IMR-90 (cell line): ENCODE results near the gene SLC6A9. TPM values are rescaled to one million over a fixed set of nuclear protein-coding genes. Genes with fewer than 3 reads are reported as not detected.

Experiments used
- ATAC-seq: fragments of 200-7000 bp; cut with Tn5 transposase; 2 replicates; pipeline ENCODE4 v1.9.1; 2020; ENCODE audit warnings: low read depth, mild to moderate bottlenecking, moderate library complexity
- BruUV-seq: library from RNA; stranded (reverse); fragments of 400-500 nt; replicated peaks from 2 replicates; lab custom pipeline; 2021; lab: Mats Ljungman, UMichigan
- CTCF ChIA-PET: fragments of 300-600 bp; formaldehyde crosslinking; extraction: SDS; loops from one replicate; lab custom pipeline; 2021; ENCODE audit warnings: antibody characterized with exemption; lab: Yijun Ruan, JAX
- POLR2A ChIA-PET: fragments of 300-600 bp; sonication (Branson Sonifier 250); formaldehyde crosslinking; loops from one replicate; lab custom pipeline; 2022; ENCODE audit warnings: antibody characterized with exemption; ENCODE audit not compliant: unreplicated experiment; lab: Charles Lee
- DNase-seq: peaks from one replicate; pipeline ENCODE4 v3.0.0; 2013
- H2AFZ ChIP-seq: replicated peaks from 2 replicates; pipeline ENCODE3; 2013; ENCODE audit warnings: low read length, mild to moderate bottlenecking; ENCODE audit not compliant: poor library complexity
- H2AK5ac ChIP-seq: 2 replicates; pipeline ENCODE4 v1.6.1; 2013; ENCODE audit warnings: low read depth, low read length, inconsistent platforms
- H2AK9ac ChIP-seq: replicated peaks from 2 replicates; pipeline ENCODE3; 2013; ENCODE audit warnings: mild to moderate bottlenecking, low read depth, low read length, moderate library complexity; ENCODE audit not compliant: poor library complexity
- H2BK120ac ChIP-seq: 2 replicates; pipeline ENCODE4 v1.6.1; 2013; ENCODE audit warnings: low read depth, low read length, inconsistent platforms
- H2BK15ac ChIP-seq: 3 replicates; pipeline ENCODE4 v1.6.1; 2013; ENCODE audit warnings: low read depth, low read length, inconsistent platforms
- H2BK20ac ChIP-seq: 2 replicates; pipeline ENCODE4 v1.6.1; 2013; ENCODE audit warnings: low read depth, mild to moderate bottlenecking, inconsistent platforms, low read length, moderate library complexity
- H2BK5ac ChIP-seq: 2 replicates; pipeline ENCODE4 v1.6.1; 2013; ENCODE audit warnings: mild to moderate bottlenecking, low read depth, low read length, inconsistent platforms; ENCODE audit not compliant: poor library complexity, severe bottlenecking
- H3K14ac ChIP-seq: replicated peaks from 2 replicates; pipeline ENCODE4 v1.6.1; 2013; ENCODE audit warnings: low read depth, low read length, inconsistent platforms
- H3K18ac ChIP-seq: 2 replicates; pipeline ENCODE4 v1.6.1; 2013; ENCODE audit warnings: low read depth, low read length, control low read depth
- H3K23ac ChIP-seq: 2 replicates; pipeline ENCODE4 v1.6.1; 2013; ENCODE audit warnings: low read depth, low read length, inconsistent platforms
- H3K27ac ChIP-seq: 2 replicates; pipeline ENCODE4 v1.5.1; 2013; ENCODE audit warnings: mild to moderate bottlenecking, control low read depth, low read length; ENCODE audit not compliant: insufficient read depth
- H3K27me3 ChIP-seq: 2 replicates; pipeline ENCODE4 v1.6.1; 2013; ENCODE audit warnings: low read length; ENCODE audit not compliant: control insufficient read depth, insufficient read depth
- H3K36me3 ChIP-seq: 2 replicates; pipeline ENCODE4 v1.6.1; 2013; ENCODE audit warnings: low read length, mixed read lengths; ENCODE audit not compliant: control insufficient read depth, insufficient read depth
- H3K4ac ChIP-seq: 2 replicates; pipeline ENCODE4 v1.6.1; 2013; ENCODE audit warnings: low read depth, low read length, inconsistent platforms
- H3K4me1 ChIP-seq: 2 replicates; pipeline ENCODE4 v1.6.1; 2013; ENCODE audit warnings: low read length, mixed read lengths; ENCODE audit not compliant: control insufficient read depth, insufficient read depth
- H3K4me2 ChIP-seq: 2 replicates; pipeline ENCODE4 v1.6.1; 2013; ENCODE audit warnings: low read depth, mild to moderate bottlenecking, control low read depth, low read length, moderate library complexity
- H3K4me3 ChIP-seq: 2 replicates; pipeline ENCODE4 v1.5.1; 2013; ENCODE audit warnings: low read depth, mild to moderate bottlenecking, control low read depth, low read length, moderate library complexity; ENCODE audit not compliant: insufficient read depth
- H3K56ac ChIP-seq: 2 replicates; pipeline ENCODE4 v1.6.1; 2013; ENCODE audit warnings: low read length, inconsistent platforms; ENCODE audit not compliant: insufficient read depth; ENCODE audit errors: extremely low read depth
- H3K79me1 ChIP-seq, 2 experiments: 2 replicates each; pipeline ENCODE4 v1.6.1; 2013; ENCODE audit warnings: low read length in 2 of 2, inconsistent platforms in 1 of 2, low read depth in 1 of 2
- H3K9ac ChIP-seq: 2 replicates; pipeline ENCODE4 v1.6.1; 2013; ENCODE audit warnings: low read depth, low read length, control low read depth
- H3K9me1 ChIP-seq: 2 replicates; pipeline ENCODE4 v1.6.1; 2013; ENCODE audit warnings: low read length, inconsistent platforms; ENCODE audit not compliant: insufficient read depth
- H3K9me3 ChIP-seq: 2 replicates; pipeline ENCODE4 v1.6.1; 2013; ENCODE audit warnings: low read length; ENCODE audit not compliant: control insufficient read depth, insufficient read depth
- H4K20me1 ChIP-seq: 2 replicates; pipeline ENCODE4 v1.6.1; 2013; ENCODE audit warnings: low read length, inconsistent platforms; ENCODE audit not compliant: insufficient read depth
- H4K5ac ChIP-seq: 2 replicates; pipeline ENCODE4 v1.6.1; 2013; ENCODE audit warnings: mild to moderate bottlenecking, low read depth, low read length, control low read depth
- H4K8ac ChIP-seq, 2 experiments: 2 replicates each; pipeline ENCODE4 v1.6.1; 2013; ENCODE audit warnings: low read depth in 2 of 2, low read length in 2 of 2, control low read depth in 1 of 2, inconsistent platforms in 1 of 2
- H4K91ac ChIP-seq: 2 replicates; pipeline ENCODE4 v1.6.1; 2013; ENCODE audit warnings: low read depth, low read length, inconsistent platforms; ENCODE audit not compliant: insufficient read depth
- CEBPB ChIP-seq: IDR thresholded peaks from 2 replicates; pipeline ENCODE4 v1.6.1; 2012; ENCODE audit warnings: low read depth, low read length, improper control_type of control experiment
- MAFK ChIP-seq: IDR thresholded peaks from 2 replicates; pipeline ENCODE4 v1.6.1; 2012; ENCODE audit warnings: low read depth, low read length, improper control_type of control experiment
- MXI1 ChIP-seq: IDR thresholded peaks from 2 replicates; pipeline ENCODE4 v1.6.1; 2012; ENCODE audit warnings: low read depth, mild to moderate bottlenecking, low read length, moderate library complexity, borderline replicate concordance
- RAD21 ChIP-seq: IDR thresholded peaks from 2 replicates; pipeline ENCODE4 v1.6.1; 2012; ENCODE audit warnings: low read length, improper control_type of control experiment
- RCOR1 ChIP-seq: IDR thresholded peaks from 2 replicates; pipeline ENCODE4 v1.6.1; 2012; ENCODE audit warnings: mild to moderate bottlenecking, low read length, improper control_type of control experiment; ENCODE audit not compliant: insufficient replicate concordance
- WGBS, 2 experiments: methylation state at CpG; one replicate each; pipeline versions ENCODE4 v1.1.5 to v1.1.7; 2013; ENCODE audit warnings: missing lambda C conversion rate in 2 of 2; ENCODE audit not compliant: insufficient read length in 1 of 2; ENCODE audit errors: extremely low coverage in 2 of 2; 5-methylcytosine and 5-hydroxymethylcytosine counted together
- dilution Hi-C: fragments of 300-500 bp; cut with HindIII; formaldehyde crosslinking; loops from one replicate; pipeline ENCODE4 v1.14.3; 2018; ENCODE audit warnings: low sequenced_read_pairs; ENCODE audit not compliant: unreplicated experiment
- in situ Hi-C: fragments of 300-500 bp; cut with MboI; formaldehyde crosslinking; loops from 3 replicates; pipeline ENCODE4 v1.14.3; 2019; ENCODE audit warnings: low sequenced_read_pairs, inconsistent platforms, mixed read lengths
- intact Hi-C: fragments of 100-400 bp; cut with micrococcal nuclease; formaldehyde crosslinking; loops from 2 replicates; pipeline ENCODE4 v1.10.0; 2022
- polyA plus RNA-seq, 3 experiments: library from polyadenylated mRNA; depleted of rRNA; stranded (reverse); fragments of >200 nt; gene quantifications; 2 replicates each; pipeline ENCODE4 v1.2.3, GENCODE V29; 2012; ENCODE audit warnings: low replicate concordance in 1 of 3
- total RNA-seq: library from RNA; depleted of rRNA; stranded (reverse); fragments of >200 nt; gene quantifications from 2 replicates; pipeline ENCODE4 v1.2.3, GENCODE V29; 2012
- TF ChIP-seq, protein P1 (sequence below): conservative IDR thresholded peaks from 2 replicates; pipeline ENCODE4 v1.5.1; 2012; ENCODE audit warnings: mild to moderate bottlenecking, low read depth, low read length, improper control_type of control experiment

SLC6A9 gene
- total and polyA plus RNA-seq, 2 of the 4 experiments (the other 2 are of a cell fraction), result 2.0 to 6.6 TPM

DNA sequence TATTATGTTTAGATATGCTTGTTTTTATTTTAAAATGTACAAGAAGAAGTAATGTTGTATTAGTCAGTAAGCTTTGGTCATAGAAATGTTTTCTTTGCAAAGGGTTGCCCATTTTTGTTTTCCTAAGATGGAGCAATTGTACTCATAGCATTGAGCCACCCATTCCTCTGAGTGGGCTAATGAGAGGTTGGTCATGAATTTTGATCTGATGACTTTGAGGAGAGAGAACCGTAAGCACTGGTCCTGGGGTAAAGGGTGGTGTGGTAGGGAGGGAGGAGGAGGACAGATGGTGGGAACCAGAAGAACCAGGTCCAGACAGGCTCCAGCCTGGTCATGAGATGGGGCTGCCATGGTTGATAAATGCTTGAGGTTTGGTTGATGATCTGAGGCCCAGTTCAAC is 15.9 kb upstream of the SLC6A9 start:
- H4K8ac ChIP-seq, result peak overlapping the region; percentile 88 to 95
- no peak for DNase-seq
- no peak for TF ChIP-seq MXI1
- TF ChIP-seq CEBPB, result no peak
- no peak for TF ChIP-seq MAFK
- no peak for TF ChIP-seq RCOR1
- no peak for TF ChIP-seq RAD21
- TF ChIP-seq, protein P1, sequence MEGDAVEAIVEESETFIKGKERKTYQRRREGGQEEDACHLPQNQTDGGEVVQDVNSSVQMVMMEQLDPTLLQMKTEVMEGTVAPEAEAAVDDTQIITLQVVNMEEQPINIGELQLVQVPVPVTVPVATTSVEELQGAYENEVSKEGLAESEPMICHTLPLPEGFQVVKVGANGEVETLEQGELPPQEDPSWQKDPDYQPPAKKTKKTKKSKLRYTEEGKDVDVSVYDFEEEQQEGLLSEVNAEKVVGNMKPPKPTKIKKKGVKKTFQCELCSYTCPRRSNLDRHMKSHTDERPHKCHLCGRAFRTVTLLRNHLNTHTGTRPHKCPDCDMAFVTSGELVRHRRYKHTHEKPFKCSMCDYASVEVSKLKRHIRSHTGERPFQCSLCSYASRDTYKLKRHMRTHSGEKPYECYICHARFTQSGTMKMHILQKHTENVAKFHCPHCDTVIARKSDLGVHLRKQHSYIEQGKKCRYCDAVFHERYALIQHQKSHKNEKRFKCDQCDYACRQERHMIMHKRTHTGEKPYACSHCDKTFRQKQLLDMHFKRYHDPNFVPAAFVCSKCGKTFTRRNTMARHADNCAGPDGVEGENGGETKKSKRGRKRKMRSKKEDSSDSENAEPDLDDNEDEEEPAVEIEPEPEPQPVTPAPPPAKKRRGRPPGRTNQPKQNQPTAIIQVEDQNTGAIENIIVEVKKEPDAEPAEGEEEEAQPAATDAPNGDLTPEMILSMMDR, result no peak
- peak overlapping the region; percentile 79 for H2AK5ac ChIP-seq
- peak overlapping the region; percentile 89; the same call in 2 of the 3 replicates for H2BK15ac ChIP-seq
- peaks cover 3% of the 10 kb centered on the region; the same call in 1 of the 2 replicates for H4K20me1 ChIP-seq
- peak overlapping the region; percentile 62 for H3K27ac ChIP-seq
- H3K4me1 ChIP-seq, result peaks cover 20% of the 10 kb centered on the region
- peak overlapping the region; percentile 93 for H2BK5ac ChIP-seq
- peaks cover 26% of the 10 kb centered on the region for H3K9me1 ChIP-seq
- H3K9me3 ChIP-seq, result no peaks in the 10 kb centered on the region
- peak overlapping the region; percentile 90 for H2BK120ac ChIP-seq
- no peak for ATAC-seq
- intact Hi-C loops (loop anchor here (1.0 to 5.0 kb wide), 3 partner anchors 42 to 340 kb away; partner anchors contain the start of genes DMAP1 and ST3GAL3), in situ Hi-C loops (loop anchor here (5.0 kb wide), 1 partner anchor 40 kb away; no protein-coding TSS in a partner anchor), dilution Hi-C loops (no loop called here)
- POLR2A ChIA-PET, result no interaction called here
- H3K23ac ChIP-seq, result peak overlapping the region; percentile 66; the same call in 1 of the 2 replicates
- peak overlapping the region; percentile 92 for H3K4ac ChIP-seq
- H2AK9ac ChIP-seq, result peak overlapping the region; percentile 29
- H3K14ac ChIP-seq, result peak overlapping the region; percentile 88
- peak overlapping the region; percentile 72 for H3K4me2 ChIP-seq
- peak overlapping the region; percentile 82; the same call in 1 of the 2 replicates for H2BK20ac ChIP-seq
- H3K4me3 ChIP-seq, result no peak overlapping the region
- 44% methylated on average over 1 of the region's 1 CpG; no CpG with 5 or more reads in 1 of the 2 experiments for WGBS, 2 experiments
- CTCF ChIA-PET, result interaction anchor here (0.6 to 4.4 kb wide), 10 partner anchors 11 to 61 kb away, joined by 3 to 20 read pairs (median 4); no protein-coding TSS in a partner anchor
- peak overlapping the region; percentile 52; the same call in 1 of the 2 replicates for H3K9ac ChIP-seq
- no TSS peak for BruUV-seq
- peak overlapping the region; percentile 63 for H3K18ac ChIP-seq
- peak overlapping the region; percentile 90 for H2AFZ ChIP-seq
- H4K5ac ChIP-seq, result peak overlapping the region; percentile 93
- H3K56ac ChIP-seq, result no peak overlapping the region
- H4K91ac ChIP-seq, result peak overlapping the region; percentile 61
- peaks cover 0 to 4% of the 10 kb centered on the region in 2 experiments; a peak in 1 of 4 replicates for H3K79me1 ChIP-seq
- no peaks in the 10 kb centered on the region for H3K27me3 ChIP-seq
- H3K36me3 ChIP-seq, result no peaks in the 10 kb centered on the region
